Daoy (cell line): ENCODE data around the gene NCKAP5. TPM values are rescaled to one million over a fixed set of nuclear protein-coding genes. Genes with fewer than 3 reads are reported as not detected.

Experiments
- DNase-seq: peaks from one replicate; pipeline ENCODE4 v3.0.0-alpha.2; 2015; ENCODE audit warnings: low read depth
- total RNA-seq: library from RNA; depleted of rRNA; stranded (reverse); fragments of >200 nt; shearing (Covaris generic); gene quantifications from 2 replicates; pipeline ENCODE4 v1.2.3, GENCODE V29; 2014

Gene NCKAP5
- total RNA-seq, 1 experiment from 2014 or later = 8.4 TPM

DNA sequence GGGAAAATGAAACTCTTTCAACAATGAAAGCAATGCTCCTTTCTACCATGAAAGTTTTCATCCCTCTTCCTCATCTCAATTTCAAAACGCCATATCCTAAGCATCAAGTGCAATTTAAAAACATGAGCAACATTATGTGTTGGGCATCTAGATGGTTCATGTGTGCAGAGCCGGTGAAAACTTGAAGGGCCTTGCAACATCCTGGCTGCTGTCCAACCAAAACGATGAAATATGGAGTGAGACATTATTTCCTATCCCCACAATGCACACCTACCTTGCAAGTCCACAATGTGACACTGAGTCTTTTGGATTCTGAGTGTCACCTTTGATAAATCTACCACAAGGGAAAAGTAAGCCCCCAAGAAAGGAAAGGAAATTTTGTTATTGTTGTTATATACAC, 110.0 kb downstream of the NCKAP5 start:
- peak; percentile 50 for DNase-seq

DNA sequence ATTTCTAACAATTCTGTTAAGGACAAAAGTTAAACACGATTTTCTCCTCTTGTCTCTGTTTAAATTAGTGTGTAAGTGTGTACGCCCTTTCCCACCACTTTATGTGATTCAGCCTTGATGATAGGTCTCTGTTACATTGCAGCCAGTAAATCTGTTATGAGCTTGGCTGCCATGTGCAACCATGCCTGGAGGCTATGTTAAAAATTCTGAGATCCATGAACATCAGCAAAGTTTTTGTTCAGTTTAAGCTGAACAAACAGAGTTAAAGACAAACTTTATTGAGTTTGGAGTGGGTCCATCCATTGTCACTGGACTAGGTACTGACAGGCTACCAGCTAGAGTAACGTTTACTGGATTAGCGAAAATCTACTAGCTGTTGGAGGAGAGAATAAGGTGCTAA, 110.4 kb downstream of the NCKAP5 start:
- DNase-seq = peak; percentile 26

DNA sequence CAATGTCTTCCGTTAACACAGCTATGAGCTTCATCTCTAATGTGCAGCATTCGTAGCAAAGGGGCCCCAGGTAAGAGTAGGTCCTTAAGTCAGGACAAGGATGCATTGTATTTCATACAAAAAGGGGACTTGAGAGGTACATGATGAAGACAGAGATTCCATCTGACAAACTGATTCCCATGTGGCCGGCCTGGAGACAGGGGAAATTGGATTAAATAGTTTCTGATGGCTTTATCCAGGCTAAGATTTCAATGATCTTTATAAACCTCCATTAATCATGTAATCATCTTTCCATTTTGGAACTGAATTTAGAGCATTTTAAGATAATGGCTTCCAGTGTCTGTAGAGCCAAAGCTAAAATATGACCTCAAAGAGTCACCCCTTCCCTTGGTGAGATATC, 111.3 kb downstream of the NCKAP5 start:
- no peak for DNase-seq

DNA sequence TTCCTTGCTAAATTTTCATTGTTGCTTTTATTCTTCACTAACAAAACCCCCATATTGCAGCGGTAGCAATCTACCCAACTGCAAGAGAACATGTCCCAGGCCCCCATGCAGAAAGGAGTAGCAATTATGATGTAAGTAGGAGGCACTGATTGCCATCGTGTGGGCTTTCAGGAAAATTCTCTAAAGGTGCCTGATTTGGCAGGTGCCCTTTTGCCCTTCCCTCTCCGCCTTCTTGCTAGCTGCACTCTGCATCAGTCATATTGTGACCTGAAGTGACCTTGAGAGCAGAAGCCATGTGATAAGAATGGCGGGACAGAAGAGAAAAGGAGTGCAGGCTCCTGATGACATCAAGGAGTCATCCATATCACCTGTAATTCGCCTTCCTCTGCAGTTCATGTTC, 112.1 kb downstream of the NCKAP5 start:
- no peak for DNase-seq

DNA sequence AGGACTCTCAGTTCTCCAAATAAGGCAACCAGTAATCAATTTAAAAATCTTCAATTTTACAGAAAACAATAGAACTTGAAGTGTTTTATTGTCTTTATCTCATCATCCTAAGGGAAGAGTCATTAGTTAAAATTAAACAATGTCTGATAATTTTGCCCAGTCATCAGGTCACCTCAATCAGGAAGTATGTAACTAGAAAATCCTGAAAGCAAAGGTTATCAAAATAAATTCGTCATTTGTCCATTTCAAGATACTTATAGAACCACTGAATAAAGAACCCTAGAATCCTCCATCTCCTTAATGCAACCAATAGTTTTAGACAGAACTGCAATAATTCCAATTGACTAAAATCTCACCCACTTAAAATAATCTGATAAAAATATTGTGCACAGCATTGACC, 115.2 kb downstream of the NCKAP5 start:
- no peak for DNase-seq

DNA sequence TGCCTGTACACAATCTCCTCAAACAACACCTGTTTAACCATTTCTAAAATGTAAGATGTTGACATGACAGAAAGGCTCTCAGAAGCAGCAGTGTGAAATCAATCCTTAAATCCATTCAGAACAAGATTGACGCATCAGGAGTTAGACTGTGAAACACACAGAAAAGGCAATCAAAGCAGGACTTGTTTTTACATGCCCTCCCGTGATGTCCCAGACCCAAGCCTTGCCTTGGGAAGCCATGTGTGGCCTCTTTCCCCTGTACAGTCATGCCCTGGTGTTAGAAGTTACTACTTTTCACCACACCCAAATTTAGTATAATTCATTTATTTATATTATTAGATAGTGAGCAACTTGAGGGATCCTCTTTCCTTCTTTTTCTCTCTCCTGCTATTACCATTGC, 115.7 kb downstream of the NCKAP5 start:
- DNase-seq = no peak

DNA sequence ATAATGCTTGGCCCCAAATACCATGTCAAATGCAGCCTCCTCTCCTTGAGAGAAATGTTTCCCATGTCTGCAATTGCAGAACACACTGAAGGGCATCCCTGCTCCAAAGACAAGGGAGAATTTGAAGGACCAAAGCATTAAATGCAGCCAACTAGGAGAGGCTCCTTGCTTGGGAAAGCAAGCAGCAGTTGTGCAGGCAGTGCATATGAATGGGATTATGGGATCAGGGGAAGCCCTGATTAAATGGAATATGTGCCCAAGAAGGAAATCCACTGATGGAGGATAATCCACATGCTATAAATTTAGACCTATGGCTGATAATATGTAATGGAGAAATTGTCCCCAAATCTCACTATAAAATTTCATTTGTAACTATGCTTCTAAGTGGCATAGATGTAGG, 116.1 kb downstream of the NCKAP5 start:
- DNase-seq = no peak

DNA sequence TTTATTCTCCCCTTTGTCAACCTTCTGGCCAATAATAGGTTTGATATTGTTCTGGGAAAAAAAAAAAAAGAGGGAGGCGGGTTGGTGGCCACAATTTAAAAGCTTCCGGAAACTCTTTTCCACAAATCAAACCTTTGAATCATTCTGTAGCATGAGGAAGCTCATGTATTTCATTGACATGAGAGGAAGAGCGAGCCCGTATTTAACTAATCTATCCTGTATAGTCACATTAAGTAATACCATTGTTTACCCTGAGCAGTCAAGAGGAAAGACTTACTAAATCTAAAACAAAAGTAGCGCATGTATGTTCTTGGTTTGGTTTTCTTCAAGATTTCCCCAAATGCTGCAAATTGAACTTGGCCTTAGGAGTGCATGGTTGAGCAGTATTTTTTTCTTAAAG, 120.1 kb downstream of the NCKAP5 start:
- DNase-seq = no peak

DNA sequence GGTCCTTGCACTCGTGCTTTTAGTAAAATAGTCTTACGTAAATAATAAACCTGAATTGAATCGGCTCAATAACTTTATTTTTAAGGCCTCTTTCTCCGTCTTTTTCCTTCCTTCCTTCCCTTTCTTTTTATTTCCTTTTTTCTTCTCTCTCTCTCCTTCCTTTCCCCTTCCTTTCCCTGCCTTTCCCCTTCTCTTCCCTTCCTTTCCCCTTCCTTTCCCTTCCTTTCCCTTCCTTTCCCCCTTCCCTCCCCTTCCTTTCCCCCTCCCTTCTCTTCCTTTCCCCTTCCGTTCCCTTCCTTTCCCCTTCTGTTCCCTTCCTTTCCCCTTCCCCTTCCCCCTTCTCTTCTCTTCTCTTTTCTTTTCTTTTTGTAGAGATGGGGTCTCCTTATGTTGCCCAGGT, 121.0 kb downstream of the NCKAP5 start:
- DNase-seq = no peak

DNA sequence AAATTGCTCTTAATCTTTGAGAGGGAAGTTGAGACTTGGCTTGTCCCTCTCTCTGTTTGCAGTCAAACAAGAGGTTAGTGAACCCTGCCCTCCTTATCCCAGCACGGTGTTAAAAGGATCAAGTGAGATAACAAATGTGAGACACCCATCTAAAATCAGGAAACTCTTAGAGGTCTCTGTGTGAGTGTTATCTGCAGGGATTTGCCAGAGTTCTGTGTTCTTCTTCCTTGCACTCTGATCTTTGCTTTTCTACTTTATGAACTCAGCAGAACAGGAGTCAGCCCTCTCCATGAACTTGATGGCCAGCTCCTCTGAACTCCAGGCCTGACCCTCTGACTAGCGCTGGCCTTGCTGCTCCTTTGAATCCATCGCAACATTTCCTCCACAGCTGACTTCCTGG, 123.8 kb downstream of the NCKAP5 start:
- no peak for DNase-seq

DNA sequence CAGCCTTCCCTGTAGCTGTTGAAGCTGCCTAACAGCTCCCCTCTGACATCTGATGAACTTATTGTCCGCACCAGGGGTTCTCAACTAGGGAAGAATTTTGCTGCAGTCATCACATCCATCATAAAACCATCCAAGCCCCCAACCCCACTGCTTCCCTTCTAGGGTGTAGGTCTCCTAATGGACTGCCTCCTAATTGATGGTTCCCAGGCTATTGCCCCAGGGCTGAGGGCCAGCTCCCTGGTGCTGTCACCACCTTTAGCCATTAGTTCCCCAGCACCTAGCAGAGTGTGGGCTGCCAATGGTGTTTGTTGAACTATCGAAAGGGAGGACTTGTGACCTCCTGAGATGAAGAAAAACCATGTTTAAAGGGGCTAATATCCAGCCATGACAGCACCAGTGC, 125.9 kb downstream of the NCKAP5 start:
- DNase-seq = no peak

DNA sequence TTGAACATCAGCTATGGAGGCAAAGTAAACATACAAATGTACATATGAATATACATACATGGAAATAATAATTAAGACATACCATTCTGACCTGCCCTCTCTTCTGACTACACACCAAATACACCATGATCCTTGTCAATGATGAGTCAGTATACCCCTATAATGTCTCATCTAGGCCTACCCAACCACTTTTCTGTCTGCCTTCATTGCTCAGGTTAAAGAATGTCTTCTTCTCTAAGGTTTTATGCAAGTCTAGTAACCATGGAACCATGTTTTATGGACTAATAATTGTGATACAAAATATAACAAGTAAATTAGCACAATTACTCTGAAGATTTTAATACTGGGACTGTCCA, 128.7 kb downstream of the NCKAP5 start:
- DNase-seq = no peak

DNA sequence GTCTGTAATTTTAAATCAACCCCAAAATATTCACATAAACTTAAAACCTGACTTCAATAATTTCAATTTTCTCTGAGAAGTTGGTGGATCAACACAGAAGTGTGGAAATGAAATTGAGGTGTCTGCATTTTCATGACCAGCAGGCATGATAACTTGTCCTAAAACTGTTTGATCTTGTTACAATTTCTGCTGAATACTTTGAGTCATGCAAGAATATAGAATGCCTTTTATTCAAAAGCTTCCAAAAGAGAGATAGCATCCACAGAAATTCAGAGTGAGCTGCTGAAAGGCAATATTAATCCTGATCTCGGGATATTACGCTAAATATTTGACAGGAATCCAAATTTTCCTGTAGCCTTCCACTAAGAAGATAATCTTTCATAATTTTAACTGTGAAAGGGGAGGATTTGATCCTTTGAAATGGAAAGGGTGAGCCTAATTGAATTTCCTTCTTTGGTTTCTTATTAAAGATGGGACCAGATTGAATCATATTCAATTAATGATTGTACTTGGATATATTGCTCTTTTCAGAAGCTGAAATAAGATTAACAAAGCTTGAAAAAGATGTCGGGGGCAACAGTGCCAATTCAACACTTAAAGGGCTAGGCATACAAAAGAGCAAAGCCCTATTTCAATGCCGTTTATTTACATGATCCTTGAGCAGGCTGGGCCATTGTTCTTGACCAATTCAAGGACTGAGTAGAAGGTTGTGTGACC, 129.3 kb downstream of the NCKAP5 start:
- DNase-seq = no peak

DNA sequence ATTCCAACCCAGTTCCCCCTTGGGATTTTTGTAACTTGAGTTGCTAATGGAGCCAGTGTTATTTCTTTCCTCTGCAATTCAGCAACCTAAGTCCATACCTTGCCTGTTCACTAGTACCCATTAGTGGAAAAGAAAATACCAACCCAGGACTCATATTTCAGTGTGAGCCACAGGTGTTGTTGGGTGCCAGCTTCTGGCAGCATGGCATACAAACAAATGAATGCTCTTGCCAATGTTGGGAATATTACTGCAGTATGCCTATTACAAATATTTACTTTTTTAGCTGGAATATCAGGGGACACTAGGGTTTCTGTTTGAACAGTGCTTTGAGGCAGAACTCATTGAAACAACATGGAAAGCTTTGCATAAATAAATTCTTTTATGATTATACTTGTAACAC, 130.2 kb downstream of the NCKAP5 start:
- DNase-seq = no peak

DNA sequence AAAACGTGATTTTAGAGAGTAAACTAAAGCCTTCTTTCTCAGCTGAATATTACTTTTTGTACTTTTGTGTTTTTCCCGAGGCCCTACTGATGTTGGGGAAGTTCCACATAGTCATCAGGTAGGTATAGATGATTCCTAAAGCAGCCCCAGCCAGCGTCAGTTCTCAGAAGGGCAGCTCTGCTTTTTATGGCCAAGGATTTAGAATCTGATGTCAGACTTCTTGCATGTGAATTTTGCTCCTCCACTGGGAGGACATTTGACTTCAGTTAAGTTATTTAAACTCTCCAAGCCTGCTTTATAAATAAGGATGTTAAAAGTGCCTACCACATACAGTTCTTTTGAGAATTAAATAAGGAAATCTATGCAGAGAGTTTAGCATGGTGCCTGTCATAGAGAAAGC, 130.8 kb downstream of the NCKAP5 start:
- DNase-seq = no peak

DNA sequence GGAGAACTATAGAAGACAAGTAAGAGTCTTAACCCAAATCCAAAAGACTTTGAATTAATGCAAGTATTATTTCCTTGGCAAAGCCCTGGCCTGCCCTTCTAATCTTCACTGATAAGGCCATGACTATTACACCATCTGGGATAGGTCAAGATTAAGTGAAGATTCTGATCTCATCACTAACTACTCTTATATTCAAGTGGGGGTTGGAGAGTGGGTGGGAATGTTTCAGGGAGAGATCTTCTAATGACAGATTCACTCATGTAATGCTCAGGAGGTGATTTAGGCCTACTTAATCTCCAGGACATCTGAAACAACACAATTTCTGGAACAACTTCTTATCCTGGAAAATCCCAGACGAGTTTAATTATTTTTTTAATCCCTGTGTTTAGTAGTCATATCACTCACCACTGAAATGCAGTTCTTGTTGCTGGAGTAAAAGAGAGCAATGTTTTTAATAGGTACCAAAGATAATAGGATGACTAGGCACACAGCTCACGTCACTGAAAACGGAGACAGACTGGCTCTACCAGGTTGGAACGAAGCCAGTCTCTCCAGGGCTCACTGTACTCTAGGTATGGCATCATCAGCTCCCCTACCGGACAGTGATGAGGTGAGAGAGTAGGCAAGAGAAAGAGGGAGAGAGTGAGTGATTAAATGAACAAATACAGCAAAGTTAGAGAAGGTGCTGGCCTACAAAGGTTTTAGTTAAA, 133.1 kb downstream of the NCKAP5 start:
- peak; percentile 95 for DNase-seq

DNA sequence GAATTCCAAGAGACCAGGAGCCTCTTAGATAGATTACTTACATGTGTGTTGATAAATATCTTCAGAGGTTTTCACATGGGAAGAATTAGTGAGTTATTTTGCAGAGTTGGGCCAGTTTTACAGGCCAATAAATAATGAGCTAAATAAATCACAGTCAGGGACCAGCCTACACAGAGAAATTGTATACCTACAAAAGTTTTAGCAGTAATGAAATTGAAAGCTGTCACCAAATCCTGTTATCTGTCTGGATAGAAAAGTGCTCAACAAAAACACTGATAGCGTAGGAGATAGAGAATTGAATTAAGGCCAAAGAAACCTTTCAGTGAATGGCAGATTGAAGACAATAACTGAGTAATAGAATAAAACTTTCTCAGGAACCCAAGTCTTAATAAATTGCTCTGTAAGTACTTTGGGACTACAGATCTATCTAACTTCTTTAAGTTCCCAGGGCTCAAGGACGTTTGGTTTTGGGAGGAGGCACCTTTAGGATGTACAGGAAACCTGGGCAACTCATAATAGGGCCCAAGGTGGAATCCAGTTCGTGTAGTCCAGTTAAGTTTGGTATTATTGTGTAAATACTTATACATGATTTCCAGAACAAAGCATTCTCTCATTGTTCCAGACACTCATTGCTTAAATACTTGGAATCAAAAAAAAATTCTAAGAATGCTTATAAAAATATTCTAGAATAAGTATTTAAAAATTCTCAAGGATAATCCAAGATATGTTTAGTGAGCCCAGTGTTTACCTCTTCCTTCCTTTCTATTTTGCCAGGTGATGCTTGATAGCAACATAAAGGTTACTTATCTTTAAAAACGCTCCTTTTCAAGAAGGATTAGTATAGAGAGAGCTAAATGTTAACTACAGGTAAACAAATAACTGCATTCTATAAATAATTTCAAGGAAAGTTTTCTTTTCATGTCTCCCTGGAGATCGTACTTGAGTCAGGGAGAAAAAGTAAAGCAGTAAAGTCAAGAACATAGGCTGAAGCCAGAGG, 134.5 kb downstream of the NCKAP5 start:
- DNase-seq = no peak

DNA sequence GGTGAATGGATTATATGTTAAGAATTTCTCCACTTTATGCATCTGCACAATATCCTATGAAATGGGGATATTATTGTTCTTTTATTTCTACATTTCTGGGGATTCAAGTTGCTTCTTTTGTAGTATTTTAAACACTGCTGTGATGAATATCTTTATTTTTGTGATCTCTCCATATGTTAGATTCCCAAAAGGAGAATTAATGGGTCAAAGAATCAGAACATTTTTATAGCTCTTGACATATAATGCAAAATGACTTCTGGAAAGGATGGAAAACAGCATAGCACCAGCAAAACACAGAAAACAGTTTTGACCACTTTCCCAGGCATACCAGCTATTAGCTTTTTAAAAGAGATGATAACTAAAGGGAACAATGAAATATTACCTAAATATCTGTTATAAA, 135.5 kb downstream of the NCKAP5 start:
- DNase-seq = no peak

DNA sequence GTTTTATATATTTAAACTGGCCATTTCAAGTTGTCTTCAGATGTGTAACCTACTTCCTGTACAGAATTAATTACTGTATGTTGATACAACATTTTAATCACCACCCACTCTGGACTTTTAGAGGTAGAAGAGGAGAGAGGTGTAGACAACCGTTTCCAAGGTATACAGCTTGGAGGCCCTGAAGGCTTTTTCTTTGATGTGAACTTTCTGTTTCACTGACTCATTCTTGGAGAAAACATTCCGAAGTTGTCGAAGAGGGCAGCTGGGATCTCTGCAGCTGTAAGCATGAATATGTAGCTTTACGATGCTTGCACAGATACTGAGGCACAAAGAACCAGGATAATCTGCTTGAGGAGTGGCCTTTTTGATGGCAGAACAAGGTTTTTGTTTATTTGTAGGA, 137.0 kb downstream of the NCKAP5 start:
- DNase-seq = peak; percentile 68

DNA sequence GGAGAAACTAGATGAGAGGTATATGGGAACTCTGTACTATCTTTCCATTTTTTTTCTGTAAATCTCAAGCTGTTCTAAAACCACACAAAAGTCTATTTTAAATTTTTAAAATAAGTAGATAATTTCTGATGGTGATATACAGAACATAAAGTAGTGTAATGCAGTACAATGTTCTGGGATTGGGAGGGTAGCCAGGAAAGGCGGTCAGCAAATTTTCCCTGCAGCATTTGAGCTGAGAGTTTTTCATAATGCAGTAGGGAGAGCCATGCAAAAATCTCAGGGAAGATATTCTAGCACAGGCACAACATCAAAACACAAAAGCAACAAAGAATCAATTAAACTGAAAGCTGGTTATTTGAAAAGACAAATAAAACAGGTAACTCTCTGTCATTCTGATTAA, 141.5 kb downstream of the NCKAP5 start:
- DNase-seq = no peak

DNA sequence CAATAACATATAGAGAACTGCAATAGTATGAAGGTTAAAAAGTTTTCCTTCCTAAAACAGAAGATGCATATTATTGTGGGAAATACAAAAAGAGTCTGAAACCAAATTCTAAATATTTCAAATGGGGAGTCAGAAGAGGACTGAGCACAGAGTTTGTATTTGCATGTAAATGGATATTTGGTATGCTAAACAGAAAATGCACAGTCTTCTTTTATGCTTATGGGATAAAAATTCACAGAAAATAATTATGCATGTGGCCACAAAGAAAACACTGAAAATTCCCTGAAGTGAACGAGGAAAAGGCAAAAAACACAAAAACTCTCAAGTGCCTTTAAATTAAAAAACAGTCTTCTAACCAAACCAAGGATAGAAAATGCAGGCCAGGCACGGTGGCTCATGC, 142.7 kb downstream of the NCKAP5 start:
- no peak for DNase-seq

DNA sequence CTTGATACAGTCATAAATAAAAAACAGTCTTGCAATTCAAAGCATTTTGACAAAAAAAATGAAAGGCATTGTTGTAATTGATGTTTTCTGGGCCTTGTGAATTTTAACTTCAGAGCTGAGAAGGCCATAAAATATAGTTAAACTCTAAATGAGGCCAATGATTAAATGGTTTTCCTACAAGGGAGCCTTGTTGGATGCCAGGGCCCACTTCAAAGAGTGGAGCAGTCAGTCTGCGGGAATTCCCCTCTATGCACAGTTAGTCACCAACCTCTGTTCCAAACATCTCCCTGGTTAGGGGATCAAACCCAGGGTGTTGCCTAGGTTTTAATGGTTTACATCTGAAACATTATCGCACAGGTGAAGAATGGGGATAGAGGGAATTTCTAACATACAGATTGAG, 143.4 kb downstream of the NCKAP5 start:
- peak; percentile 89 for DNase-seq

DNA sequence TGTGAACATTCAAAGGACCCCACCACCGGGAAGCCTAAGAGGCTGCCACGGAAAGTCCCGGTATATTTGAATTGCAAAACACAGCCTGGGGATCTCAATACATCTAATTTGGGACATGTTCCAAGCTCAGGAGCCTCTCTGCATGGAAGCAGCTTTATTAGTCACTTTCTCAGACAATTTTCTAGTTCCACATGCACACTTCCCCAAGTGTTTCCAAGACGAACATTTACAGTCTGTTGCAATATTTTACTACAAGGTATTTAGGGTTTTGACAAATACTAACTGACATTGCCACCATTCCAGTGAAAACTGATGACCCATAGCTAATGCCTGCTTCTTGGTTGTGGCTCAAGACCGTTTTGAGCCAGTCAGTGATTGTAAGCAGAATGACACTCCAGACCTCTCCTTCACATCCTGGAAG, 145.3 kb downstream of the NCKAP5 start:
- peak; percentile 49 for DNase-seq
